Activated T-cell treated with anti-CD3 and anti-CD28 coated beads for 48 hours (primary cell): ENCODE results near the gene ENTPD3.
A peak's percentile ranks its signal among the peaks of the same experiment; 100 is the strongest.

Experiments
- DNase-seq: peaks from one replicate; pipeline ENCODE4 v3.0.0-alpha.2; 2020; ENCODE audit warnings: low read depth

ENTPD3 gene

GRCh38 chr3:40404591-40405198, 17.7 kb downstream of the ENTPD3 start:
- DNase-seq = no peak

GRCh38 chr3:40407007-40407406, 20.0 kb downstream of the ENTPD3 start:
- DNase-seq = no peak

- DNase-seq = no peak
These were observed 20.6 kb downstream of the ENTPD3 start for GRCh38 chr3:40407611-40408010.

- no peak for DNase-seq
These were observed 27.3 kb downstream of the ENTPD3 start for GRCh38 chr3:40414270-40414669.

- DNase-seq = no peak
These were observed 31.0 kb downstream of the ENTPD3 start for GRCh38 chr3:40417845-40418543.

- no peak for DNase-seq
These were observed 35.9 kb downstream of the ENTPD3 start for GRCh38 chr3:40422861-40423260.

- no peak for DNase-seq
These were observed 40.2 kb downstream of the ENTPD3 start for GRCh38 chr3:40427045-40427669.

- no peak for DNase-seq
These were observed 45.8 kb downstream of the ENTPD3 start for GRCh38 chr3:40432793-40433192.

GRCh38 chr3:40437889-40438288, 50.9 kb downstream of the ENTPD3 start:
- DNase-seq = no peak

- no peak for DNase-seq
These were observed 58.1 kb downstream of the ENTPD3 start for GRCh38 chr3:40445062-40445461.

- no peak for DNase-seq
These were observed 58.9 kb downstream of the ENTPD3 start for GRCh38 chr3:40445880-40446279.

- no peak for DNase-seq
These were observed 63.5 kb downstream of the ENTPD3 start for GRCh38 chr3:40450438-40450837.

- no peak for DNase-seq
These were observed 64.6 kb downstream of the ENTPD3 start for GRCh38 chr3:40451551-40451950.

GRCh38 chr3:40452057-40452456, 65.1 kb downstream of the ENTPD3 start:
- no peak for DNase-seq

- DNase-seq = no peak
These were observed 65.5 kb downstream of the ENTPD3 start for GRCh38 chr3:40452562-40452875.

GRCh38 chr3:40452876-40453730, 66.1 kb downstream of the ENTPD3 start:
- peak; percentile 92 for DNase-seq

GRCh38 chr3:40453933-40454332, 66.9 kb downstream of the ENTPD3 start:
- DNase-seq = no peak

- DNase-seq = no peak
These were observed 68.3 kb downstream of the ENTPD3 start for GRCh38 chr3:40455328-40455727.

GRCh38 chr3:40456279-40456939, 69.4 kb downstream of the ENTPD3 start:
- DNase-seq = no peak

- peak; percentile 90 for DNase-seq
These were observed 70.2 kb downstream of the ENTPD3 start, which contains the start of gene RPL14 for GRCh38 chr3:40456940-40457823. TSS of gene RPL14 (plus strand) at chr3:40457339. CDS start at chr3:40457472, 133 bp downstream.

GRCh38 chr3:40458473-40458872, 71.5 kb downstream of the ENTPD3 start:
- DNase-seq = no peak
